Globus pallidus (tissue), 1 donor: ENCODE measurements around the gene ME1.

ENCODE experiments used
- DNase-seq: peaks from one replicate; pipeline ENCODE4 v3.0.0-alpha.2; 2015; ENCODE audit warnings: low spot score

Gene ME1

DNA sequence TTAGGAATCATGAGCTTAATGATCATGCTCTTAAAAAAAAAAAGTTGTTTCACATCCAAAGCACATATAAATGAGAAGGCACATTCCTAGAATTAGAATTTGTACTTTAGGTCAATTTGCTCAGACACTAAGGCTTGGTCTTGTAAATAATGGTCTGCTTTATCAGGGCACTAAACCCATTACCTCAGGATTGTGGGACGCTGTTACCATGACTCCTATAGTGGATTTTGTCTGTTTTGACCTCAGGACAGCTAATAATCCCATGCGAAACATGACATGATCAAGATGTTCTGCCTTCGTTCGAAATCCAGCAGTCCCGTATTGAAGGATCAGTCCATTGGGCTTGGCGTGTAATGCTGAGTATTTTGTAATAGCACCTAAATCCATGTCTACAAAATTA is 240.2 kb downstream of the ME1 start:
- DNase-seq: no peak

GRCh38 chr6:83188501-83188900 is 242.3 kb downstream of the ME1 start:
- no peak for DNase-seq

DNA sequence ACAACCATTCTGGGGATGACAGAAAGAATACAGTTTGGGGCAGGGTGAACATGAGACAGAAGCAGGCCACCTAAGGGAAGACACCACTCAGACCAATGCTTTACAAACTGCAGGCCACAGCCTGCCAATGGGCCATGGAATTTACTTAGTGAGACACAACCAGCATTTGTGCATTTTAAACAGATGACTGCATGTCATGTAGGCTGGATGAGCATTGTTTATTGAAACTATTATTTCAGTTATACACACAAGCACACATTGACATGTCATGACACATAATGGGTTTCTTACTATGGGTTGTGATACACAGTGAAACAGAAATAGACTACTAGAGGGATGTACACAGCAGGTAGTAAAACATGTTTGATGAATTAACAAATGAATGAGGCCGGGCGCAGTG is 245.8 kb downstream of the ME1 start:
- DNase-seq: no peak

GRCh38 chr6:83183082-83183828 is 247.6 kb downstream of the ME1 start:
- DNase-seq: no peak

DNA sequence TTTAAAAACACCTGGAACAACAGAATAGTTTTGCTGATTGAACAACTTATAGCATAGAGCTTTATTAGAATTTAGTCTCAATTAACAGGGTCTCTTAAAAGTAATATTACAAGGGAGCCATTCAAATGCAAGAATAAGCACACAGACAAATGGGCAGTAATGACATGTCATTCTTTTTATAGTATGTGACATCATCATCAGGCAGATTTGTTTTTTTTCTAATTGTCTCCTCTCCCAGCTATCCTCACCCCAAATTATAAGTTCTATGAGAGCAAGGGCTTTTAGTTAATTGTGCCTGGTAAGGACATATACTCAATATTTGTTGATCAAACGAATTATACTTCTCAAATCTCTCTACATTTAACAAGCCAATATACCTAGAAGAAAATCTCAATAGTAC is 248.7 kb downstream of the ME1 start:
- DNase-seq: peak; percentile 24

DNA sequence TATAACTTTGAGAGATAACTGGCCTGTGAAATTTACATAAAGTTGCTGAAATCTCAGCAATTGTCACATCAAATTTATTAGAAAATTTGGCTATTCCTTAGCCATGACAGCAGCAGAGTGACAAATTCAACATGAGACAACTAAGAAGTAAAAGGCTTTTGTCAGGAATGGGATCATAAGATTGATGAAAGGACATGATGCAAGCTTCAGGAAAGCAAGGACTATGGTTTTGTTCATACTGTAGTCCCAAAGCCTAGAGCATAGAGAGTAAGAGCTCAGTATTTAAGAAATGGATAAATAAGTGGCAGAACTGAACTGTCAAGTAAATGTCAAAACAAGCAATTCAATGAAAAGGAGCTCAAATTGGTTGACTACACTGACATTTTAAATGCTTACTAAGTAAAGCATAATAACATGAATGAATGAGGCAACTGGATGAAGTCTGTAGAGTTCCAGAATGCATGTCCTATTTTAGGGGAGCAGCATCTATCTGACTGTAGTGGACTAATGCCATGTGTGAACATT is 250.4 kb downstream of the ME1 start:
- no peak for DNase-seq

DNA sequence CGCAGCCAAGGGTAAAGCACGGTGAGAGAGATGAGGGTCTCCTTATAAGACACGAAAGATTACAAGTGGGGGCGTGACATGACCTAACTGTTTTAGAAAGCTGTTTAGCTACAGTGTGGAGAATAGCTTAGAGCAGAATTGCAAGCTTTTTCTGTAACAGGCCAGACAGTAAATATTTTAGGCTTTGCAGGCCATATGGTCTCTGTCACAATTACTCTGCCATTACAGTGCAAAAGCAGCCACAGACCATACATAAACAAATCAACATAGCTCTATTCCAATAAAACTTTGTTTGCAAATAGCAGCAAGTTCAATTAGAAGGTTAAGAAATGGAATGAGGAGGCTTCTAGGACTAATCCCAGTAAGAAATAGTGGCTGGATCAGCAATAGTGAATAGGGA is 254.6 kb downstream of the ME1 start:
- DNase-seq: no peak

DNA sequence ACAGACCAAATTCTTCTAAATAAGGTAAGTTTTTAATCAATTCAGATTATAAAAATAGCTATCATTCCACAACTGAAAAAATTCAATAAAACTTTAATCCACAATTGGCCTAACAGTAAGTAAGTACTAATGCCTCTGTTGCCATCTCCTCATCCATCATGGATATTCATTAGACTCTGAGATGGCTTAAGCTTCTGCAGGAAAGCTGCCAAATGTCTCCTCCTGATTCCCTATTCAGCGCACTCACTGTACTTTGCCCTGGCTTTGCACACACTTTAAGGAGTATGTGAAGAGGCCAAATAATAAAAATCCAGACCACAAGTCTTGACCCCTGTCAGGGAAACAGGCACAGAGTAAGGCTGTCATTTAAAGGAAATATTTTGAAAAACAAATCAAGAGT is 261.3 kb downstream of the ME1 start:
- peak; percentile 24 for DNase-seq

- no peak for DNase-seq
These were observed 261.7 kb downstream of the ME1 start for GRCh38 chr6:83169106-83169505.

DNA sequence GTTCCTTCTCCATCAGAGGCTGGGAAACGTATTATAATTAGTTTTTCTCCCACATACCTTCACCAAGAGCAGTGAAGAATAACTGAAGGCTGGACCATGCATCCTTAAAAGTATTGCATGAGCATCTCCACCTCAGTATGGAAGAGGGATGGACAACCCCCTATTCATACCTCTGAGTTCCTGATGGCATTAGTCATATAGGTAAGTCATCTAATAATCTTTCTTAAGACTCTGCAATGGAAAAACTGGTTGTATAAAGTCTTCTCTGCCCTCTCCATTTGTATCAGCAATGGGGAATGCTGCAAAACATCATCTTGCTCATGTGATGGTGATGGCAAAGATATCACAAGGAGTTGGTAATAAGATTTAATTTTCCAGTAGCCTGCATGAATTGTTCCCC is 262.3 kb downstream of the ME1 start:
- DNase-seq: no peak

DNA sequence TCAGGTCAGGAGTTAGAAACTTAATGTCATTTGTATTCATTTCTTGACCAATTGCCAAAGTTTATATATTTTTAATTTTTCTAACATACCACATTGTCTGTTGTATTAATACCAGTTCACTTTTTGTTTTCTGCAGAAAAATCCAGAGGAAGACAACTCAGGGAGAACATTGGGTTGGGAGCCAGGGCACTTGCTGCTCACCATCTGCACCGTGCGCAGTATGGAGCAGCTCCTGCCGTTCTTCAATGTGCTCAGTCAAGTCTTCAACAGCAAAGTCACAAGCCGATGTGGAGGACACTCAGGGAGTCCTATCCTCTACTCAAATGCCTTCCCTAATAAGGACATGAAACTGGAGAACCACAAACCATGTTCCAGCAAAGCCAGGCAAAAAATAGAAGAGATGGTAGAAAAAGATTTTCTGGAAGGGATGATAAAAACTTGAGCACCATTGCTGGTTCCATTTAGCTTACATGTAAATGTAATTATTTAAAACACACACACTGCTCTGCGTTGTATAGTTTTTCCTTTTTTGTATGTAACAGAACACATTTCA is 263.0 kb downstream of the ME1 start:
- DNase-seq: no peak
